ENCODE results near the gene RFNG.

RFNG gene

GRCh38 chr17:82007495-82008257, 43.9 kb downstream of the RFNG start:
- TF ChIP-seq, protein P1, sequence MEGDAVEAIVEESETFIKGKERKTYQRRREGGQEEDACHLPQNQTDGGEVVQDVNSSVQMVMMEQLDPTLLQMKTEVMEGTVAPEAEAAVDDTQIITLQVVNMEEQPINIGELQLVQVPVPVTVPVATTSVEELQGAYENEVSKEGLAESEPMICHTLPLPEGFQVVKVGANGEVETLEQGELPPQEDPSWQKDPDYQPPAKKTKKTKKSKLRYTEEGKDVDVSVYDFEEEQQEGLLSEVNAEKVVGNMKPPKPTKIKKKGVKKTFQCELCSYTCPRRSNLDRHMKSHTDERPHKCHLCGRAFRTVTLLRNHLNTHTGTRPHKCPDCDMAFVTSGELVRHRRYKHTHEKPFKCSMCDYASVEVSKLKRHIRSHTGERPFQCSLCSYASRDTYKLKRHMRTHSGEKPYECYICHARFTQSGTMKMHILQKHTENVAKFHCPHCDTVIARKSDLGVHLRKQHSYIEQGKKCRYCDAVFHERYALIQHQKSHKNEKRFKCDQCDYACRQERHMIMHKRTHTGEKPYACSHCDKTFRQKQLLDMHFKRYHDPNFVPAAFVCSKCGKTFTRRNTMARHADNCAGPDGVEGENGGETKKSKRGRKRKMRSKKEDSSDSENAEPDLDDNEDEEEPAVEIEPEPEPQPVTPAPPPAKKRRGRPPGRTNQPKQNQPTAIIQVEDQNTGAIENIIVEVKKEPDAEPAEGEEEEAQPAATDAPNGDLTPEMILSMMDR (conservative IDR thresholded peaks at IDR 0.05; ENCODE audit: low read depth, low read length): no peak
- no peak overlapping the region for H3K4me2 ChIP-seq
- H3K36me3 ChIP-seq (ENCODE audit: insufficient read depth): no peaks in the 10 kb centered on the region
- no peaks in the 10 kb centered on the region for H3K27me3 ChIP-seq (ENCODE audit: insufficient read depth, low read depth)
- no peak overlapping the region for H3K9ac ChIP-seq
- H4K20me1 ChIP-seq (ENCODE audit: insufficient read depth): no peaks in the 10 kb centered on the region
- H3K4me3 ChIP-seq (IDR thresholded peaks at IDR 0.05; ENCODE audit: insufficient read depth, low read depth, low read length): no peak overlapping the region
- no peaks in the 10 kb centered on the region for H3K79me2 ChIP-seq (ENCODE audit: insufficient read depth, low read depth)
- no peak overlapping the region for H3K27ac ChIP-seq
- H2AFZ ChIP-seq (ENCODE audit: low read depth): no peak overlapping the region
- no peaks in the 10 kb centered on the region for H3K4me1 ChIP-seq (ENCODE audit: low read depth, poor library complexity, severe bottlenecking)

DNA sequence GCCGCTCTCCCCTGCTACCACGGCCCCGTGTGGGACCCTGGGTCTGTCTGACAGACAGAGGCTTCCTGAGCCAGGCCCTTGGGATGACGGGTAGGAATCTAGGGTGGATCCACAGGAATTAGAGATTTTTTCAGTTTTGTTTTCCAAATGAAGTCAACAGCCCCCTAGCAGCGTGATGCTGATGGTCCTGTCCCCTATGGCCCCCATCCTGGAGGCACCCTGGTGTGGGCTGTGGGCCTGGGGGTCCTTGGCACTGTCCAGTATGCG, 44.5 kb downstream of the RFNG start:
- Histone ChIP-seq H2AFZ (ENCODE audit: low read depth) (no peak overlapping the region), H3K27ac (no peak overlapping the region), H3K4me2 (no peak overlapping the region), H3K9ac (no peak overlapping the region), H3K4me1 (ENCODE audit: low read depth, poor library complexity, severe bottlenecking) (no peaks in the 10 kb centered on the region), H3K79me2 (ENCODE audit: insufficient read depth, low read depth) (no peaks in the 10 kb centered on the region), H3K36me3 (ENCODE audit: insufficient read depth) (no peaks in the 10 kb centered on the region), H4K20me1 (ENCODE audit: insufficient read depth) (no peaks in the 10 kb centered on the region), H3K4me3 (IDR thresholded peaks at IDR 0.05; ENCODE audit: insufficient read depth, low read depth, low read length) (no peak overlapping the region), H3K27me3 (ENCODE audit: insufficient read depth, low read depth) (no peaks in the 10 kb centered on the region)
- TF ChIP-seq, protein P1 (conservative IDR thresholded peaks at IDR 0.05; ENCODE audit: low read depth, low read length): no peak

GRCh38 chr17:82006468-82007227, 45.0 kb downstream of the RFNG start:
- no peak overlapping the region for H3K4me3 ChIP-seq (IDR thresholded peaks at IDR 0.05; ENCODE audit: insufficient read depth, low read depth, low read length)
- no peak overlapping the region for H3K4me2 ChIP-seq
- H3K27me3 ChIP-seq (ENCODE audit: insufficient read depth, low read depth): no peaks in the 10 kb centered on the region
- no peaks in the 10 kb centered on the region for H4K20me1 ChIP-seq (ENCODE audit: insufficient read depth)
- no peak overlapping the region for H3K27ac ChIP-seq
- no peaks in the 10 kb centered on the region for H3K36me3 ChIP-seq (ENCODE audit: insufficient read depth)
- no peak overlapping the region for H2AFZ ChIP-seq (ENCODE audit: low read depth)
- H3K79me2 ChIP-seq (ENCODE audit: insufficient read depth, low read depth): no peaks in the 10 kb centered on the region
- TF ChIP-seq, protein P1 (conservative IDR thresholded peaks at IDR 0.05; ENCODE audit: low read depth, low read length): no peak
- no peaks in the 10 kb centered on the region for H3K4me1 ChIP-seq (ENCODE audit: low read depth, poor library complexity, severe bottlenecking)
- H3K9ac ChIP-seq: no peak overlapping the region

- Histone ChIP-seq H4K20me1 (ENCODE audit: insufficient read depth) (no peaks in the 10 kb centered on the region), H3K4me2 (no peak overlapping the region), H3K36me3 (ENCODE audit: insufficient read depth) (no peaks in the 10 kb centered on the region), H3K79me2 (ENCODE audit: insufficient read depth, low read depth) (no peaks in the 10 kb centered on the region), H3K9ac (no peak overlapping the region), H2AFZ (ENCODE audit: low read depth) (no peak overlapping the region), H3K4me1 (ENCODE audit: low read depth, poor library complexity, severe bottlenecking) (no peaks in the 10 kb centered on the region), H3K4me3 (IDR thresholded peaks at IDR 0.05; ENCODE audit: insufficient read depth, low read depth, low read length) (no peak overlapping the region), H3K27me3 (ENCODE audit: insufficient read depth, low read depth) (no peaks in the 10 kb centered on the region), H3K27ac (no peak overlapping the region)
- TF ChIP-seq, protein P1 (conservative IDR thresholded peaks at IDR 0.05; ENCODE audit: low read depth, low read length): no peak
Observed at GRCh38 chr17:82005701-82006348, 45.8 kb downstream of the RFNG start.

Data from KMS-11 (cell line).